KOPT-K1 (cell line): ENCODE results near the gene OR8D4.
"Not testable (repeated sequence)": the region's sequence is repeated elsewhere in the genome, so short reads cannot be mapped to it uniquely, and the experiment has no call there.

Experiments
- H3K27ac ChIP-seq: fragments of 200-600 bp; sonication (generic); 2 replicates; pipeline ENCODE4 v1.5.1; 2016; ENCODE audit warnings: antibody characterized with exemption, mild to moderate bottlenecking, low read depth, low read length; ENCODE audit not compliant: poor library complexity, severe bottlenecking
- H3K36me3 ChIP-seq: fragments of 200-600 bp; sonication (generic); 2 replicates; pipeline ENCODE4 v1.5.1; 2017; ENCODE audit warnings: antibody characterized with exemption, mild to moderate bottlenecking, low read length, moderate library complexity; ENCODE audit not compliant: insufficient read depth
- H3K9me3 ChIP-seq: fragments of 200-600 bp; sonication (generic); 2 replicates; pipeline ENCODE4 v1.5.1; 2017; ENCODE audit warnings: antibody characterized with exemption, low read length, mild to moderate bottlenecking; ENCODE audit not compliant: insufficient read depth, poor library complexity, severe bottlenecking

Gene OR8D4

GRCh38 chr11:123901867-123902266 is at the start of gene OR8D4:
TSS of gene OR8D4 (plus strand) at chr11:123902167. CDS start at chr11:123906432, 4,265 bp downstream.
- Histone ChIP-seq H3K9me3 (no peaks in the 10 kb centered on the region), H3K27ac (no peak within 1 kb of the TSS), H3K36me3 (no peaks in the 10 kb centered on the region)

GRCh38 chr11:123852321-123852720 is 49.6 kb upstream of the OR8D4 start:
- H3K36me3 ChIP-seq: no peaks in the 10 kb centered on the region
- H3K9me3 ChIP-seq: no peaks in the 10 kb centered on the region
- H3K27ac ChIP-seq: no peak overlapping the region

- no peaks in the 10 kb centered on the region for H3K36me3 ChIP-seq
- H3K9me3 ChIP-seq: no peaks in the 10 kb centered on the region
- H3K27ac ChIP-seq: no peak overlapping the region
These were observed 48.9 kb upstream of the OR8D4 start for GRCh38 chr11:123853038-123853437.

GRCh38 chr11:123856444-123856843 is 45.5 kb upstream of the OR8D4 start:
- H3K27ac ChIP-seq: no peak overlapping the region
- no peaks in the 10 kb centered on the region for H3K36me3 ChIP-seq
- no peaks in the 10 kb centered on the region for H3K9me3 ChIP-seq

- Histone ChIP-seq H3K9me3 (no peaks in the 10 kb centered on the region), H3K36me3 (no peaks in the 10 kb centered on the region)
These were observed 42.2 kb upstream of the OR8D4 start for GRCh38 chr11:123859731-123860130.

GRCh38 chr11:123865293-123865692 is 36.7 kb upstream of the OR8D4 start:
- not testable (repeated sequence) for H3K36me3 ChIP-seq, H3K27ac ChIP-seq, H3K9me3 ChIP-seq

More at GRCh38 chr11:123859731-123860130, 42.2 kb upstream of the OR8D4 start:
- H3K27ac ChIP-seq: no peak overlapping the region

- H3K9me3 ChIP-seq, H3K36me3 ChIP-seq, H3K27ac ChIP-seq: not testable (repeated sequence)
These were observed 34.2 kb upstream of the OR8D4 start for GRCh38 chr11:123867795-123868194.

GRCh38 chr11:123880912-123881311 is 21.1 kb upstream of the OR8D4 start:
- Histone ChIP-seq H3K27ac (no peak overlapping the region), H3K36me3 (no peaks in the 10 kb centered on the region)

GRCh38 chr11:123885570-123885969 is 16.4 kb upstream of the OR8D4 start, which contains the start of gene TMEM225:
TSS of gene TMEM225 (minus strand) at chr11:123885670. CDS start at chr11:123885425, 245 bp downstream.
- Histone ChIP-seq H3K9me3 (no peaks in the 10 kb centered on the region), H3K27ac (no peak within 1 kb of the TSS), H3K36me3 (no peaks in the 10 kb centered on the region)

More at GRCh38 chr11:123880912-123881311, 21.1 kb upstream of the OR8D4 start:
- no peaks in the 10 kb centered on the region for H3K9me3 ChIP-seq

GRCh38 chr11:123892031-123892430 is 9.9 kb upstream of the OR8D4 start:
- Histone ChIP-seq H3K27ac (no peak overlapping the region), H3K9me3 (no peaks in the 10 kb centered on the region), H3K36me3 (no peaks in the 10 kb centered on the region)

- no peaks in the 10 kb centered on the region for H3K9me3 ChIP-seq
- no peak overlapping the region for H3K27ac ChIP-seq
- no peaks in the 10 kb centered on the region for H3K36me3 ChIP-seq
These were observed 2.2 kb upstream of the OR8D4 start for GRCh38 chr11:123899792-123900191.

- no peaks in the 10 kb centered on the region for H3K9me3 ChIP-seq
These were observed 2.0 kb downstream of the OR8D4 start for GRCh38 chr11:123903932-123904331.

GRCh38 chr11:123904932-123905331 is 3.0 kb downstream of the OR8D4 start:
- Histone ChIP-seq H3K36me3 (no peaks in the 10 kb centered on the region), H3K9me3 (no peaks in the 10 kb centered on the region), H3K27ac (no peak overlapping the region)

More at GRCh38 chr11:123903932-123904331, 2.0 kb downstream of the OR8D4 start:
- H3K27ac ChIP-seq: no peak overlapping the region
- no peaks in the 10 kb centered on the region for H3K36me3 ChIP-seq

GRCh38 chr11:123905826-123906225 is 3.9 kb downstream of the OR8D4 start:
- no peak overlapping the region for H3K27ac ChIP-seq
- no peaks in the 10 kb centered on the region for H3K9me3 ChIP-seq
- H3K36me3 ChIP-seq: no peaks in the 10 kb centered on the region

GRCh38 chr11:123920943-123921342 is 19.0 kb downstream of the OR8D4 start:
- no peaks in the 10 kb centered on the region for H3K9me3 ChIP-seq
- H3K27ac ChIP-seq: no peak overlapping the region
- no peaks in the 10 kb centered on the region for H3K36me3 ChIP-seq

GRCh38 chr11:123924027-123924426 is 22.1 kb downstream of the OR8D4 start:
- no peak overlapping the region for H3K27ac ChIP-seq
- H3K9me3 ChIP-seq: no peaks in the 10 kb centered on the region
- no peaks in the 10 kb centered on the region for H3K36me3 ChIP-seq
